ENCODE data around the gene WDPCP. TPM values are rescaled to one million over a fixed set of nuclear protein-coding genes. Genes with fewer than 3 reads are reported as not detected.
A peak's percentile ranks its signal among the peaks of the same experiment; 100 is the strongest.
"Not testable (repeated sequence)": the region's sequence is repeated elsewhere in the genome, so short reads cannot be mapped to it uniquely, and the experiment has no call there.

Gene WDPCP
- total and polyA plus RNA-seq, 5 donors, result 3.8 to 17.3 (median 14.0) TPM

DNA sequence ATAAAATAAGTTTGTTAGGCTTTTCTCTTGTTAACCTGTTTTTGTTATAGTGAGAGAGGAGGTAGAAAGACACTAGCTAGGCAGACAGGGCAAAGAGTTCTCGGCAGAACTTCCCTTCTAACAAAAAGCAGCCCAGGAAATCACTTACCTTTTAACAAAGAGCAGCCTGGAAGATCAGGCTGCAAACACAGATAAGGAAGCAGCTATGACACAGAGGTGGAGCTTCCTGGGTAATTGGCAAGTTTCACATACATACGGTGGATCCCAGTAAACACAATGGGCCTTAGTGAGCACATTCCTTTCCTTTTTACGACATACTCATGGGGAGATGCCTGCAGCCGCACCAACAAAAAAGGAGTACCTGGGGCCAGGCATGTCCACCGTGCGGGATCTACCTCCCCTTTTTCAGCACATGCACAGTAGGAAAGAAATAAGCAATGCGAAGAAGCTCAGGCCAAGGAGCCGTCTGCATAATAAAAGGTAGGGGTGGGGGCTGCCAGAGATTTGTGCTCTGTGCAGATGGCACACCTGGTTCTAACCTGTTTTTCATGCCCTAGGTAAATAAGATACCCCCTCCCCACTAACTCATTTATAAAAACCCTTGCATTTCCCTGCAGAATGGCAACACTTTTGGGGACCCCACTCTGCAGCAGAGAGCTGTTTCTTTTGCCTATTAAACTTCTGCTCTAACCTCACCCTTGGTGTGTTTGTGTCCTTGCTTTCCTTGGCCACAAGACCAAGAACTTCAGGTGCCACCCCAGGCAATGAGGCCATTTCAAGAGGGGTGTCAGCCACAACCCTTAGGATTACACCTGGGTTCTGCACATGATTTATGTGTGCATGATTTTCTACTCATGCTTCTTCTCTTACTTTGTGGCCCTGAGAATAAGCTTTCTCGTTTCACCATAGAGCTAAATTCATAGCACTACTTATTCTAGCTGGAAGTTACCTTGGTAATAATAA, 27.0 kb upstream of the WDPCP start:
- ATAC-seq (no peak), DNase-seq (no peak)
- no peaks in the 10 kb centered on the region for H3K27me3 ChIP-seq (ENCODE audit: control insufficient read depth, insufficient read depth)
- WGBS, result 57% methylated on average over 9 of the region's 9 CpGs
- H3K9me3 ChIP-seq (ENCODE audit: control insufficient read depth, low read length), result no peaks in the 10 kb centered on the region
- H3K4me1 ChIP-seq (ENCODE audit: control insufficient read depth, insufficient read depth, low read length), result no peaks in the 10 kb centered on the region
- no peak overlapping the region for H3K27ac ChIP-seq (ENCODE audit: low read length)
- intact Hi-C loops (cut with DNase I), result no loop called here
- no peak overlapping the region for H3K4me3 ChIP-seq (ENCODE audit: low read length)

DNA sequence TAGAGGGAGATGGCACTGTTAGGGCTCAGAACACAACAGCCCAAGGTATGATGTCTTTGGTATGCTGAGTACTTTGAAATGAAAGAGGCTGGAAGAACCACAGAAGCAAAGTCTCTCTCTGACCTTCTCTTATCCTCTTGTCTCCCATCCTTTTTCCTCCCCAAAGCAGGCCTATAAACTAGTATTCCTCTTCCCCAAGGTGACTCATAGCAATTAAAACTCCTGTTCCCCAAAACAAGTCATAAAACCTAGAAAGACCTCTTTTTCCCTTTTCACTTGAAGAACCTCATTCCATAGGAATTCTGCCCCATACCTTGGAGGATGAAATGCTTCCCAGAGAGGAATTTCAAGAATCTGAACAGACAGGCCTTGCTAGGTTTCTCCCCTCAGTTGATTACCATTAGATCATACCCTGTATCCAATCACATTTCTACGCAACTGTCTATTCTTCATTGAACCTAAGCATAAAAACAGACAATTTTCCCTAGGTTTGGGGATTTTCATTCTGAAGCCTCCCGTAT, 26.2 kb upstream of the WDPCP start:
- intact Hi-C loops (cut with DNase I), result no loop called here
- no peaks in the 10 kb centered on the region for H3K27me3 ChIP-seq (ENCODE audit: control insufficient read depth, insufficient read depth)
- H3K27ac ChIP-seq (ENCODE audit: low read length), result no peak overlapping the region
- WGBS, result 82% methylated on average over 2 of the region's 2 CpGs
- H3K4me3 ChIP-seq (ENCODE audit: low read length), result no peak overlapping the region
- H3K4me1 ChIP-seq (ENCODE audit: control insufficient read depth, insufficient read depth, low read length), result no peaks in the 10 kb centered on the region
- ATAC-seq, result no peak
- H3K9me3 ChIP-seq (ENCODE audit: control insufficient read depth, low read length), result no peaks in the 10 kb centered on the region
- DNase-seq, result no peak

DNA sequence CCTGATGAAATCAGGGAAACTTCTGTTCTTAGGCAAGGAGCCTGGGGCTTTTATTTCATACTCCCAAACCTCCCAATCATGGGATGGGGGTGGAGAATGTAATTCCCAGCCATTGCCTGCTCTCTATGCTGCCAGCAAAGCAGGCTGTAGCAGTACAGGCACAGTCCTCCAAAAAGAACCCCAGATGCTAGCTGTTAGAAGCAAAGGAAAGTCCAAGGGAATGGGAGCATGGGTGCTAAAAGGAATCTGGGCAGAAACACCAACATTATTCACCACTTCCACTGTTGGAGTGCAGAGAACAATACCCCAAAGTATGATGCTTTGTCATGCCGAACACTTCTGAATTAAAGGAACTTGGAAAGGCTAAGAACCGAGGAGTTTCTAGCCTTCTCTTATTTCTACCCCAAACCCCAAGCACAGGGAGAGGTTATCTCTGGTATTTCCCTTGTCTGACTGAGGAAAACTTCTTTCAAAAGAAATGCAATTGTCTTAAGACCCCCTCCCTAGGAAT, 25.2 kb upstream of the WDPCP start:
- intact Hi-C loops (cut with DNase I), result no loop called here
- 53% methylated on average over 2 of the region's 2 CpGs for WGBS
- no peaks in the 10 kb centered on the region for H3K4me1 ChIP-seq (ENCODE audit: control insufficient read depth, insufficient read depth, low read length)
- no peaks in the 10 kb centered on the region for H3K27me3 ChIP-seq (ENCODE audit: control insufficient read depth, insufficient read depth)
- DNase-seq, result no peak
- ATAC-seq, result no peak
- no peaks in the 10 kb centered on the region for H3K9me3 ChIP-seq (ENCODE audit: control insufficient read depth, low read length)
- no peak overlapping the region for H3K4me3 ChIP-seq (ENCODE audit: low read length)
- H3K27ac ChIP-seq (ENCODE audit: low read length), result no peak overlapping the region

DNA sequence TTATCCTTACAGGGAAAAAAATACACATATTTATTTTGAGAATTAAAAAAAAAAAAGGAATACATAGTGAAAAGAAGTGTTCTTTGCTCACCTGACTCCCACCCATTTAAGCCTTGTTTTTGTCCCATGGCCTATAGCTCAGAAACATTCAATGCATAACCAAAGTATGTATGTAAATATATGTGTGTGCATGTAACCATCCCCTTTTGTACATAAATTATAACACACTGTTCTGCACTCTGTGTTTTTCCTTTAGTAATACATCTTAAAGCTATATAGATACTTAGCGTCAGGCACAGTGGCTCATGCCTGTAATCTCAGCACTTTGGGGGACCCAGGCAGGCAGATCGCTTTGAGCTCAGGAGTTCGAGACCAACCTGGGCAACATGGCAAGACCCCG, 22.2 kb upstream of the WDPCP start:
- intact Hi-C loops (cut with DNase I), result no loop called here
- Histone ChIP-seq H3K4me1 (ENCODE audit: control insufficient read depth, insufficient read depth, low read length) (no peaks in the 10 kb centered on the region), H3K4me3 (ENCODE audit: low read length) (no peak overlapping the region), H3K27ac (ENCODE audit: low read length) (no peak overlapping the region), H3K27me3 (ENCODE audit: control insufficient read depth, insufficient read depth) (no peaks in the 10 kb centered on the region), H3K9me3 (ENCODE audit: control insufficient read depth, low read length) (no peaks in the 10 kb centered on the region)
- ATAC-seq, result no peak
- no peak for DNase-seq
- 97% methylated on average over 4 of the region's 4 CpGs for WGBS

DNA sequence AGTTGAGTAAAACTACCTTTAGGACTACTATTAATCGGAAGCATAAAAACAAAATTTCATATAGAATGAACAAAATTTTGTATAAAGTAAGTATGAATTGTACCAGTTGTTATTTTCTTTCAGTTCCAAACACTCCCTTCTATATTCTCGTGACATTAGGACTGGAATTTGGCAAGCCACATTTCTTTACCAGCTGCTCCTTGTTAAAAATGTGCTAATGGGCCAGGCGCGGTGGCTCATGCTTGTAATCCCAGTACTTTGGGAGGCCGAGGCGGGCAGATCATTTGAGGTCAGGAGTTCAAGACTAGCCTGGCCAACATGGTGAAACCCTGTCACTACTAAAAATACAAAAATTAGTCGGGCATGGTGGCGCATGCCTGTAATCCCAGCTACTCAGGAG, 20.6 kb upstream of the WDPCP start:
- ATAC-seq; H3K27ac ChIP-seq (ENCODE audit: low read length); DNase-seq; H3K27me3 ChIP-seq (ENCODE audit: control insufficient read depth, insufficient read depth); H3K9me3 ChIP-seq (ENCODE audit: control insufficient read depth, low read length); intact Hi-C loops (cut with DNase I); H3K4me1 ChIP-seq (ENCODE audit: control insufficient read depth, insufficient read depth, low read length); H3K4me3 ChIP-seq (ENCODE audit: low read length): not testable (repeated sequence)
- 62% methylated on average over 8 of the region's 8 CpGs for WGBS

DNA sequence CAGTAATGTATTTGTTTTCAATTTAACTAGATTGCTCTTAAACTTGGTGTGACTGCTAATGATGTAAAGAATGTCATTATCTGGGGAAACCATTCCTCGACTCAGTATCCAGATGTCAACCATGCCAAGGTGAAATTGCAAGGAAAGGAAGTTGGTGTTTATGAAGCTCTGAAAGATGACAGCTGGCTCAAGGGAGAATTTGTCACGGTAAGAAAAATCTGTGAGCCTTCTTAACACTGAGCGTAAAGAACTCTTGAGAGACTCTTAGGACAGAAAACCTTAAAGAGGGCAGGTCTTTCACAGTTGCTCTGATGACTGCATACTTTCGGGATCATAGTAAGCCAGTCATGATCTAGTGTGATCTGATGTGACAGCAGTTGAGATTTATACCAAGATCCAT, 16.4 kb upstream of the WDPCP start:
- H3K27ac ChIP-seq (ENCODE audit: low read length), result no peak overlapping the region
- intact Hi-C loops (cut with DNase I), result no loop called here
- WGBS, result 83% methylated on average over 4 of the region's 4 CpGs
- no peak for DNase-seq
- ATAC-seq, result no peak
- no peaks in the 10 kb centered on the region for H3K27me3 ChIP-seq (ENCODE audit: control insufficient read depth, insufficient read depth)
- no peaks in the 10 kb centered on the region for H3K4me1 ChIP-seq (ENCODE audit: control insufficient read depth, insufficient read depth, low read length)
- H3K4me3 ChIP-seq (ENCODE audit: low read length), result no peak overlapping the region
- H3K9me3 ChIP-seq (ENCODE audit: control insufficient read depth, low read length), result no peaks in the 10 kb centered on the region

DNA sequence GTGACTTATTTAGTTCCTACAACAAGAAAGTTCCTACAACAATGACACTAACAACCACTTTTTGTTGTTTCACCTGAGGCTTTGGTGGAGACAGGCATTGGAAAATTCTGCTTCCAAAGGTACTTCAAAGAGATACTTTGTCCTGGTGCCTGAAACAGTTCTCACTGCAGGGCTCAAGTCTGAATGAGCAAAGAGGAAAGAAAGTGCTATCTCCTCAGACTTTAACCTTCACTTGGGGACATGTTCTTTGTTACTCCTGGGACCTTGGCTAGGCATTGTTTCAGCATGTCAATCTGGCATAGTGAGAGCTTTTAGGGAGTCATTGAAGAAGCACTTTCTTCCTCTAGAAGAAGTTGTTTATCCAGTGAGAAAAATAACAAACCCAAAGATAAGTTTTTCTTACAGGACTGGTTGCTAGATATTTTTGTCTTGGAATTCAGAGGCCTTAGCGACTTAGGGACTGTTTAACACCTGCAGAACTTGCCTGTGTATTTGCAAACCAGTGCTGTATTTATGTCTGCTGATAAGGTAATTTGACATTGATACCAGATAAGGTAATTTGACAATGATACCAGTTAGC, 12.7 kb upstream of the WDPCP start:
- H3K27ac ChIP-seq (ENCODE audit: low read length), result no peak overlapping the region
- intact Hi-C loops (cut with DNase I), result no loop called here

DNA sequence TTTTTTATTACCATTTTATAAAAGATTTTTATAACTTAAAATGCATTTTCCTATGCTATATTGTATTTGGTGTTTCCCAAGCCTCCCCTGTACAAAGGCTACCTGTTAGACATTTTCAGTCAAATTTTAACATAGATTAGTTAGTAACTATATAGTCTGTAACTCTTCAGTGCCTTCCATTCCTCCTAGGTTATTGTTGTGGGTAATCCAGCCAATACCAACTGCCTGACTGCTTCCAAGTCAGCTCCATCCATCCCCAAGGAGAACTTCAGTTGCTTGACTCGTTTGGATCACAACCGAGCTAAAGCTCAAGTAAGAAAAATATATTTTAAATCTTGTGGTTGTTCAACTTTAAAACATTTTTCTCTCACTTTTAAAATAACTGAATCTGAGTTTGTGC, 10.7 kb upstream of the WDPCP start:
- 65% methylated on average over 2 of the region's 2 CpGs for WGBS
- no peaks in the 10 kb centered on the region for H3K9me3 ChIP-seq (ENCODE audit: control insufficient read depth, low read length)
- no peaks in the 10 kb centered on the region for H3K4me1 ChIP-seq (ENCODE audit: control insufficient read depth, insufficient read depth, low read length)
- no peak overlapping the region for H3K4me3 ChIP-seq (ENCODE audit: low read length)
- no peaks in the 10 kb centered on the region for H3K27me3 ChIP-seq (ENCODE audit: control insufficient read depth, insufficient read depth)
- intact Hi-C loops (cut with DNase I), result no loop called here
- ATAC-seq (no peak), DNase-seq (no peak)
- no peak overlapping the region for H3K27ac ChIP-seq (ENCODE audit: low read length)

More for the DNA sequence above, 12.7 kb upstream of the WDPCP start:
- Histone ChIP-seq H3K4me1 (ENCODE audit: control insufficient read depth, insufficient read depth, low read length) (no peaks in the 10 kb centered on the region), H3K9me3 (ENCODE audit: control insufficient read depth, low read length) (no peaks in the 10 kb centered on the region), H3K27me3 (ENCODE audit: control insufficient read depth, insufficient read depth) (no peaks in the 10 kb centered on the region), H3K4me3 (ENCODE audit: low read length) (no peak overlapping the region)
- no peak for ATAC-seq
- DNase-seq, result no peak
- WGBS, result 67% methylated on average over 1 of the region's 1 CpG

DNA sequence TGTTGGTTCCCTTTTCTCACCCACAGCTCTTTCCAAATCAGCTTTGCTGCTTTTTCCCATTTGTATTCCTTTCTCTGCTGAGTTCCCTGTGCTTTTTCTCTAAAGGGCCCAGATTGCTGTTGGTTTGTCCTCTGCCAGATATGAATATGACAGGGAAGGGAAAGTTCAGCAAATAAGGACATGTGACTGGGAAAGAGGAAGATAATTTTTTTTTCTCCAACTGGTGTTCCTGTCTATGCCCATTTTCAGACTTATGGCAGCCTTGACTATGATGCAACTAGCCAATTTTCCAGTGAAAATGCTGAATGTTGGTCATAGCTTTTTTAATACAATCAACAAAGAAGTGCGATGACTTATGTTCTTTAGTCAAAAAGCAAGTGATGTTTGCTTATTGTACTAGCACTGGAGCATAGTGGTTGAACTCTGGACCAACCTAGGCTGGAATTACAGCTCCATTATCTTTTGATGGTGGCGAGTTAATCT, 8.2 kb upstream of the WDPCP start:
- no peak for ATAC-seq
- Histone ChIP-seq H3K4me3 (ENCODE audit: low read length) (no peak overlapping the region), H3K27ac (ENCODE audit: low read length) (no peak overlapping the region), H3K9me3 (ENCODE audit: control insufficient read depth, low read length) (no peaks in the 10 kb centered on the region), H3K27me3 (ENCODE audit: control insufficient read depth, insufficient read depth) (no peaks in the 10 kb centered on the region), H3K4me1 (ENCODE audit: control insufficient read depth, insufficient read depth, low read length) (peaks cover 2% of the 10 kb centered on the region)
- WGBS, result 87% methylated on average over 2 of the region's 2 CpGs
- intact Hi-C loops (cut with DNase I), result no loop called here
- no peak for DNase-seq

DNA sequence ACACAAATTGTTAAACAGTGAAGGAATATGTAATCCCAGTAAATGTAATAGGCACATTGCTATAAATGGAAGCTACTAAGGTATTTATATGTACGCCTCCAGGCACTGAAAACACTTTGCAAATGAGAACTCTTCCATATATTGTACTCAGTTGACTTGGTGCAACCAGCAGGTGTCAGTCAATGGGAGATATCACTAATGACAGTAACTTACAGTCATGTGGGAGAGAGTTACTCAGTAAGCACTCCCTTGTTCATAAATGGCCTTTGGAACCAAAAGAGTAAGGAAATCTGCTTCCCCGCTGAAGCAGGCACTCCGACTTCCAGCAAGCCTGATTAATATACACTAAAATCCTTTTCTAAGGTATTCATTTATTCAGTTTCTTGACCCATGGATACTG, 6.4 kb upstream of the WDPCP start:
- 85% methylated on average over 3 of the region's 3 CpGs for WGBS
- Histone ChIP-seq H3K4me1 (ENCODE audit: control insufficient read depth, insufficient read depth, low read length) (peaks cover 2% of the 10 kb centered on the region), H3K27me3 (ENCODE audit: control insufficient read depth, insufficient read depth) (no peaks in the 10 kb centered on the region), H3K9me3 (ENCODE audit: control insufficient read depth, low read length) (no peaks in the 10 kb centered on the region), H3K27ac (ENCODE audit: low read length) (no peak overlapping the region), H3K4me3 (ENCODE audit: low read length) (no peak overlapping the region)
- DNase-seq (no peak), ATAC-seq (no peak)
- intact Hi-C loops (cut with DNase I), result no loop called here

DNA sequence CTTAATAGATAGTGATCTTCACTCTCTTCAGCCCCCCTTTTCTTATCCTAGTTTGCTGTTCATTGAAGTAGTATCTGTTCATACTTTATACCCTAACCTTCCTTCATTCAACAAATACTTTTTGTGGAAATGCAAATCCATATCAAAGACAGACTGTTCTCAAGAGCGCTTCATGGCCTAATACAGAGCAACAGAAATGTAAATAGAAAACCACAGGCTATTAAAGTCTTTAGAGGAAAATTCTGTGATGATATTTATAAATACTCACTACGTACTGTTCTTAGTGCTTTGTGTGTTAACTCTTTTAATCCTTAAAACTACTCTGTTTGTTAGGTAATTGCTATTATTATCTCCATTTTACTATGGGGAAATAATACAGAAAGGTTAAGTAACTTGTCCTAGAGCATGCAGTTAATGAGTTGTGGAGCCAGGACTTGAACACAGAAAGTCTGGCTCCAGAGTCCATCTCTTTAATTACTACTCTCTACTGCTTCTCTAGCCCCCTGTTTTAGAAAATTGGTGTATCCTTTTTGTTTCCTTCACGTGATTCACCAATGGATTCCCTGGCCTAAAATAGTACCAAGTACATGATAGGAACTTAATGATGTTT, 3.4 kb upstream of the WDPCP start:
- H3K27me3 ChIP-seq (ENCODE audit: control insufficient read depth, insufficient read depth), result no peaks in the 10 kb centered on the region
- DNase-seq, result no peak
- no peaks in the 10 kb centered on the region for H3K9me3 ChIP-seq (ENCODE audit: control insufficient read depth, low read length)
- ATAC-seq, result no peak
- peak overlapping the region; percentile 98 for H3K4me3 ChIP-seq (ENCODE audit: low read length)
- WGBS, result 65% methylated on average over 3 of the region's 3 CpGs
- H3K27ac ChIP-seq (ENCODE audit: low read length), result no peak overlapping the region
- intact Hi-C loops (cut with DNase I), result no loop called here
- H3K4me1 ChIP-seq (ENCODE audit: control insufficient read depth, insufficient read depth, low read length), result peaks cover 2% of the 10 kb centered on the region
